ENCODE data around the gene FAM186B.

FAM186B gene

DNA sequence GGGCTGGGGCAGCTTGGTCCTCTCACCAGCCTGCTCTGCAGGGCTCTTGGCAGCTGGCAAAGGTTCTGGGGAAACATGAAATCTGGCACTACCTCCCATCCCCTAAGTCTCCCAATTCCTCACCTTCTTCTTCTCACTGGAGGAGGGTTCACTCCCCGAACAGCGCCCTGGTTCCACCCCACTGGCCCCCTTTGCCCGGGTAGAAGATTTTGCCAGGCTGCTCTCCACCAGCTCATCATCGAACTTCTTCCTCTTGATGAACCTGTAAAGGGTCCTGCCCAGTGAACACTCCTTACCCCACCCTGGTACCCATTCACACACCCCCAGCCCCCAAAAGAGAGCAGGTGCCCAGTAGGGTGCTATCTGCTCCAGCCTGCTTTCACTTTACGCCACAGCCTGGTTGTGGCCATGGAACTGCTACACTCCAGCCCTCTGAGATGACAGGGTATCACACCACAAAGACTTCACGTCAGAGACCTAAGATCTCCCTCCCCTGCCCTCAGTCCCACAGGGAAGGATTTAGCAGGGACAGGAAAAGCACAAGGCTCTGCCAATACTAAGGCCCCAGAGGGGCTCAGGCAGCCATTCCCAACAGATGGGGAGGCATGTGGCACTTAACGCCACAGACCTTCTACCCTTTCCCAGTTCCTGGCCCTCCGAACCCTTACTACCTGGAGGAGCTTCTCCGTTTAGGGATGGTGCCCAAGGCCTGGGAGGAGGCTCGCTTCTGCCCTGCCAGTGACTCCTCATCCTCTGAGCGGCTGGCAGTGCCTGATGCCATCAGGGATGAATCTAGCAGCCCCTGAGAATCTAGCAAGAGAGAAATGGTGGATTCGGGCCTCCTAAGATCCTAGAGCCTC is 39.8 kb downstream of the FAM186B start:
- TF ChIP-seq, protein P1, sequence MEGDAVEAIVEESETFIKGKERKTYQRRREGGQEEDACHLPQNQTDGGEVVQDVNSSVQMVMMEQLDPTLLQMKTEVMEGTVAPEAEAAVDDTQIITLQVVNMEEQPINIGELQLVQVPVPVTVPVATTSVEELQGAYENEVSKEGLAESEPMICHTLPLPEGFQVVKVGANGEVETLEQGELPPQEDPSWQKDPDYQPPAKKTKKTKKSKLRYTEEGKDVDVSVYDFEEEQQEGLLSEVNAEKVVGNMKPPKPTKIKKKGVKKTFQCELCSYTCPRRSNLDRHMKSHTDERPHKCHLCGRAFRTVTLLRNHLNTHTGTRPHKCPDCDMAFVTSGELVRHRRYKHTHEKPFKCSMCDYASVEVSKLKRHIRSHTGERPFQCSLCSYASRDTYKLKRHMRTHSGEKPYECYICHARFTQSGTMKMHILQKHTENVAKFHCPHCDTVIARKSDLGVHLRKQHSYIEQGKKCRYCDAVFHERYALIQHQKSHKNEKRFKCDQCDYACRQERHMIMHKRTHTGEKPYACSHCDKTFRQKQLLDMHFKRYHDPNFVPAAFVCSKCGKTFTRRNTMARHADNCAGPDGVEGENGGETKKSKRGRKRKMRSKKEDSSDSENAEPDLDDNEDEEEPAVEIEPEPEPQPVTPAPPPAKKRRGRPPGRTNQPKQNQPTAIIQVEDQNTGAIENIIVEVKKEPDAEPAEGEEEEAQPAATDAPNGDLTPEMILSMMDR (IDR thresholded peaks at IDR 0.05; ENCODE audit: low read depth, low read length), result no peak
- DNase-seq (ENCODE audit: extremely low read depth, low read depth), result no peak

DNA sequence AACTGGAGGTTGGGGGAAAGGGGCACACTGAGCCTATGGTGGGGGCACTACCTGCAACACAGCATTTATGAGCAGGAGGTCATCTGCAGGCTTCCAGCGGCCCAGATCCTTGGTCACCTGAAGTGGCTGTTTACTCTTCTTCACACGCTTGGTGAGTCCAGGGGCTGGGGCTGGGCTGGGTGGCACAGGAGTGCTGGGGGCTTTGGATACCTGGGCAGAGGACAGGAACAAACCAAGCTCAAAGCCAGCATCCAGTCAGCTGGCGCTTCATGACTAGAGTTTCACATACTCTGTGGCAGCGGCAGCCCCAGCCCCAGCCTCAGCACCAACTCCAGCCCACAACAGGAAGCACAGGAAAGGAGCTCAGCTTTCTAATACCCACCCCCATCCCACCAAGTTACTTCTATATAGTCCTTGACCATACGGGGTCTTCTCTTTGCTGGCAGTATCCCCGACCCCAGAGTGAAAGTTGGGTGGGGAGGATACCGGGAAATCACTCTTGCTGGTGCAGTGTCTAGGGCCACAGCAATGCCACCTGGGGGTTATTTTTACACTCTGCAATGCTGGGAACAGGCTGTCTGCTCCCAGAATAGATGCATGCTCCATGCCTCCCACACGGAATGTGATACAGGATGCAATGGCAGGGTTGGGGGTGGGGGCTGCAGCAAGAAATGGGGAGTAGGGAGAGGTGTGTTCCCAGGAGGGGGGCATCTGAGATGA is 40.6 kb downstream of the FAM186B start:
- TF ChIP-seq, protein P1 (IDR thresholded peaks at IDR 0.05; ENCODE audit: low read depth, low read length), result no peak
- DNase-seq (ENCODE audit: extremely low read depth, low read depth), result no peak

DNA sequence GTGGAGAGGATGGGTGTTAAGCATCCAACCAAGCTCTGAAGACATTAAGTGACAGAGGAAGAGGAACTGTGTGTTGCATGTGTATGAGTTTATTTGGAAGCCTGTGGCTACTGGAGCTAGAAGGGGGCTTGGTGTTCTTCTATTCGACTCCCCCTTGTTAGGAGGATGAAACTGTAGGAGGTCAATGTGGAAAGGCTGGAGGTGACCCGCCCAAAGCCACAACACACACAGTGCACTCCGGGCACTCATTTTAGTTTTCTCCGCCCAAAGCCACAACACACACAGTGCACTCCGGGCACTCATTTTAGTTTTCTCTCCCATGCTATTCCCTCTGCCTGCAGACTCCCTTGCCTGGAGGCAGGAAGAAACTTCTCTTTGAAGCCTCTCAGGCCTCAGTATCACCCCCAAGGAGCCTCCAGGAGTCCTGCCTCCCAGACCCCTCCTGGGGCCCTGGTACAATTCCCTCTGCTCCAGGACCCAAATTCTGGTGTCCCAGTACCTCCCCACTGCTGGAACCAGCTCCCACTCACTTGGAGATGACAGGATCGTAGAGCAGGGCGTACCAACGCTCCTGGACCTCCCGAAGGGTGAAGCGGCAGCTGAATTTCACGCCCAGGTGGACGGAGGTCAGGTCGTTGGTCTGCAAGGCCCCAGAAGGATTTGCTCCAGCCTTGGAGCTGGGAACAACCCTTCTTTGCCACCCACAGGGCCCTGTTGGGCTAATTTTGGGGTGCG is 41.3 kb downstream of the FAM186B start:
- TF ChIP-seq, protein P1 (IDR thresholded peaks at IDR 0.05; ENCODE audit: low read depth, low read length), result no peak
- DNase-seq (ENCODE audit: extremely low read depth, low read depth), result no peak

DNA sequence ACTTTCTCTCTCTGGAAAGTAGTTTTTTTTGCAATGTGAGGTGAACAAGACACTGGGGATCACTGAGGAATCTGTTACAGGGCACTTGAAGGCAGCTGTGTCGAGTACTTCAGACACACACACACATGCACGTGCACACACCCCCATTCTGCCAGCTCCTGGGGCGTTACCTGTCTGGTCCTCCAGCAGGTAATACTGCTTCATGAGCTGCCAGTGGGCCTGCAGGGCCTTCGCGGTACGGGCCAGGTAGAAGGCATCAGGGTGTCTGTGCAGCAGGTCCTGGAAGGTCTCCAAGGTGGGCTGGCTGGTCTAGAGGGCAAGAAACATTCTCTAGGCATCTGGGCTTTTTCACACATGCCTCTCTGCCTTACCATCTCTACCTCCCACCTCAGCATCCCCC is 42.6 kb downstream of the FAM186B start:
- DNase-seq (ENCODE audit: extremely low read depth, low read depth), result no peak
- TF ChIP-seq, protein P1 (IDR thresholded peaks at IDR 0.05; ENCODE audit: low read depth, low read length), result no peak

DNA sequence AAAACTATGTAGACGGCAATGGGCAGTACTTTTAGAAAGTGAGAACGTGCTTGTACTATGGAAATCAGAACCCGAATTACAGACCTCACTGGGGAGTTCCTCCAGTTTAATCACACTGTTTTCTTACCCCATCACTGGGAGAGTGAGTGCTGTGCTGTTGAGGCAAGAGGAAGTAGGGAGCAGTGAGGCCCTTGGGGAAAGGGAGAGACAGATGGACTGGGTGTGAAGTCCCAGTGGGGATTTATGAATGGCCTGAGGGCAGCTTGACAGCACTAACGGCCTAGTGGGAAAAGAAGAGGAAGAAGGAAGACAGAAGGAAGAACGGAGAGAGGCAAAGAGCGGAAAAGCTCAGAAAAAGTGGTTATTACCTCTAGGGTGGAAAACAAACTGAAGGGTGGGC is 43.2 kb downstream of the FAM186B start:
- DNase-seq (ENCODE audit: extremely low read depth, low read depth), result no peak

DNA sequence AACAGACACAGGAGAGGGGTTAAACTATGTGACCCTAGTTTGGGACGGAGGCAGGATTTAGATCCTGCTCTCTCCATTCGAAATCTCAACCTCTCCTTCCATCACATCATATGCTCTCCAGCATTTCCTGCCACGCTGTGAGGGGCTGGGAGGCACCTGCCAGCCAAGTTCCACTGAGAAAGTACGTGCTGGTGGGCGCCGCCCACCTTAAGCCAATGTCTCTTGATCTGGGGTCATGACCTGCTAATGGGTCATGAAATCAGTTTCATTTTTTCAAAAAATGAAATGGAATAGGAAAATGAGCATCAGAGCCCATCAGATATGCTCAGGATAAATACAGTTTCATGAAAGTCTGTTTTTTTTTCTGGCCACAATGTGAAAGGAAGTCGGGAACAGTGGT is 44.7 kb downstream of the FAM186B start:
- TF ChIP-seq, protein P1 (IDR thresholded peaks at IDR 0.05; ENCODE audit: low read depth, low read length), result no peak
- no peak for DNase-seq (ENCODE audit: extremely low read depth, low read depth)

More for the DNA sequence above, 43.2 kb downstream of the FAM186B start:
- TF ChIP-seq, protein P1 (IDR thresholded peaks at IDR 0.05; ENCODE audit: low read depth, low read length), result no peak

Measured in AG09319 (cell line).